Omental fat pad (tissue), 4 donors: ENCODE measurements around the gene ZNF317. TPM values are rescaled to one million over a fixed set of nuclear protein-coding genes. Genes with fewer than 3 reads are reported as not detected.

Experiments
- ATAC-seq: fragments of 150-250 bp; one replicate; pipeline ENCODE4 v1.9.1; 2016; ENCODE audit warnings: mild to moderate bottlenecking, moderate library complexity; ENCODE audit not compliant: low FRiP score
- DNase-seq: peaks from one replicate; pipeline ENCODE4 v3.0.0-alpha.2; 2019; ENCODE audit warnings: low spot score
- total RNA-seq, 4 donors: library from RNA; depleted of rRNA; stranded (reverse); fragments of >200 nt; gene quantifications; one replicate each; pipeline ENCODE4 v1.1.0, GENCODE V29; 2016
- TF ChIP-seq, protein P1 (sequence below), 3 donors: fragments of 450-650 bp; IDR thresholded peaks; one replicate each; pipeline ENCODE4 v1.5.1; 2016 to 2017; ENCODE audit warnings: antibody characterized with exemption in 3 of 3, mild to moderate bottlenecking in 3 of 3, moderate library complexity in 2 of 3

ZNF317 gene
- total RNA-seq, 4 donors from 2014 or later, result 18.2 to 33.5 (median 19.0) TPM

DNA sequence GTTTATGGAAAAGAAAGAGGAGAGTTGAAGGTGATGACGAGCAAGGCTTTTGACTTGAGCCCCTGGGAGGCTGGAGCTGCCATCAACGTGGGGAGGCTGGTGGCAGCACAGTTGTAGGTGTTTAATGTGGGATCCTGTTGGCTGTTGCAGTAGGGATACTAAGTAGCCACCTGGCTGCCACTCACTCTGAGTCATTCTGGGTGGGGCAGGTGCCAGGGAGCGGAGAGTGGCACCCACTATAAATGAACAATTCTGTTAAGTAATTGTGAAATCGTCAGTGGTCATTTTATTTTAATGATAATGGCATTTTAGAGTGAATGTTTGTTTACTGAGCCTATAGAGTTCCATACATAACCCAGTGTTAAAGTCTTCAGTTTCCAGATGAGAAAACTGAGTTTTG lies 9.8 kb downstream of the ZNF317 start:
- DNase-seq (no peak), ATAC-seq (no peak)
- TF ChIP-seq, protein P1, sequence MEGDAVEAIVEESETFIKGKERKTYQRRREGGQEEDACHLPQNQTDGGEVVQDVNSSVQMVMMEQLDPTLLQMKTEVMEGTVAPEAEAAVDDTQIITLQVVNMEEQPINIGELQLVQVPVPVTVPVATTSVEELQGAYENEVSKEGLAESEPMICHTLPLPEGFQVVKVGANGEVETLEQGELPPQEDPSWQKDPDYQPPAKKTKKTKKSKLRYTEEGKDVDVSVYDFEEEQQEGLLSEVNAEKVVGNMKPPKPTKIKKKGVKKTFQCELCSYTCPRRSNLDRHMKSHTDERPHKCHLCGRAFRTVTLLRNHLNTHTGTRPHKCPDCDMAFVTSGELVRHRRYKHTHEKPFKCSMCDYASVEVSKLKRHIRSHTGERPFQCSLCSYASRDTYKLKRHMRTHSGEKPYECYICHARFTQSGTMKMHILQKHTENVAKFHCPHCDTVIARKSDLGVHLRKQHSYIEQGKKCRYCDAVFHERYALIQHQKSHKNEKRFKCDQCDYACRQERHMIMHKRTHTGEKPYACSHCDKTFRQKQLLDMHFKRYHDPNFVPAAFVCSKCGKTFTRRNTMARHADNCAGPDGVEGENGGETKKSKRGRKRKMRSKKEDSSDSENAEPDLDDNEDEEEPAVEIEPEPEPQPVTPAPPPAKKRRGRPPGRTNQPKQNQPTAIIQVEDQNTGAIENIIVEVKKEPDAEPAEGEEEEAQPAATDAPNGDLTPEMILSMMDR (IDR thresholded peaks at IDR 0.05), result no peak

GRCh38 chr19:9150650-9151049 lies 10.5 kb downstream of the ZNF317 start:
- DNase-seq (no peak), ATAC-seq (no peak)
- TF ChIP-seq, protein P1 (IDR thresholded peaks at IDR 0.05), result no peak

- TF ChIP-seq, protein P1 (IDR thresholded peaks at IDR 0.05), result no peak
- DNase-seq (no peak), ATAC-seq (no peak)
These were observed 11.2 kb downstream of the ZNF317 start for GRCh38 chr19:9151367-9151766.

DNA sequence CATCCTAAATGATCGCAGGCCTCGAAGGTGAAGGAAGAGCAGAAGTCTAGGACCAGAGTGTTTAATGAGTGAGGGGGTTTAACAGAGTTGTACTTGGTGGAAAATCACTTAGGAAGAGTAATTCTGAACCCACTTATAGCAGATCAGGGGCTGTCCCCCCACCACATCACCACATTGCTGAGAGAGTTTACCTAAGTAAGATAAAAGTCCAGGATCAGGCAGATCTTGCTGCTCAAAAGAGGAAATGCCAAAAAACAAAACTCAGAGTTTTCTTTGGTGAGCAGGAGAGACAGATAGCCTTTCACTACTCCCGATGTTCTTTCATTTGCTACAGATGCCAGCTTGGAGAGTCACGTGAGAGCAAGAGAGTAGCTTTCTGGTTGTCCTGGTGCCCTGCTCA lies 15.4 kb downstream of the ZNF317 start:
- ATAC-seq (no peak), DNase-seq (no peak)
- TF ChIP-seq, protein P1 (IDR thresholded peaks at IDR 0.05), result no peak

- DNase-seq (no peak), ATAC-seq (no peak)
- TF ChIP-seq, protein P1 (IDR thresholded peaks at IDR 0.05), result no peak
These were observed 16.1 kb downstream of the ZNF317 start for GRCh38 chr19:9156304-9156703.

GRCh38 chr19:9159891-9160290 lies 19.7 kb downstream of the ZNF317 start:
- ATAC-seq, result no peak
- DNase-seq, result no peak
- TF ChIP-seq, protein P1 (IDR thresholded peaks at IDR 0.05), result no peak

GRCh38 chr19:9161427-9161826 lies 21.2 kb downstream of the ZNF317 start:
- no peak for DNase-seq
- no peak for ATAC-seq
- TF ChIP-seq, protein P1 (IDR thresholded peaks at IDR 0.05), result no peak
